Activated naive CD8-positive, alpha-beta T cell (primary cell): ENCODE measurements around the gene ACP1.

ENCODE experiments used
- H3K27ac Mint-ChIP-seq: one replicate; pipeline ENCODE4 v1.8.0; 2021; ENCODE audit warnings: mixed read lengths
- H3K27me3 Mint-ChIP-seq: one replicate; pipeline ENCODE4 v1.8.0; 2021; ENCODE audit warnings: mixed read lengths
- H3K36me3 Mint-ChIP-seq: one replicate; pipeline ENCODE4 v1.8.0; 2021; ENCODE audit warnings: mixed read lengths
- H3K4me1 Mint-ChIP-seq: one replicate; pipeline ENCODE4 v1.8.0; 2021; ENCODE audit warnings: low read depth, mixed read lengths
- H3K4me3 Mint-ChIP-seq: one replicate; pipeline ENCODE4 v1.8.0; 2021; ENCODE audit warnings: mild to moderate bottlenecking, mixed read lengths
- H3K9me3 Mint-ChIP-seq: one replicate; pipeline ENCODE4 v1.8.0; 2021; ENCODE audit warnings: low read depth, mixed read lengths

The ACP1 gene

DNA sequence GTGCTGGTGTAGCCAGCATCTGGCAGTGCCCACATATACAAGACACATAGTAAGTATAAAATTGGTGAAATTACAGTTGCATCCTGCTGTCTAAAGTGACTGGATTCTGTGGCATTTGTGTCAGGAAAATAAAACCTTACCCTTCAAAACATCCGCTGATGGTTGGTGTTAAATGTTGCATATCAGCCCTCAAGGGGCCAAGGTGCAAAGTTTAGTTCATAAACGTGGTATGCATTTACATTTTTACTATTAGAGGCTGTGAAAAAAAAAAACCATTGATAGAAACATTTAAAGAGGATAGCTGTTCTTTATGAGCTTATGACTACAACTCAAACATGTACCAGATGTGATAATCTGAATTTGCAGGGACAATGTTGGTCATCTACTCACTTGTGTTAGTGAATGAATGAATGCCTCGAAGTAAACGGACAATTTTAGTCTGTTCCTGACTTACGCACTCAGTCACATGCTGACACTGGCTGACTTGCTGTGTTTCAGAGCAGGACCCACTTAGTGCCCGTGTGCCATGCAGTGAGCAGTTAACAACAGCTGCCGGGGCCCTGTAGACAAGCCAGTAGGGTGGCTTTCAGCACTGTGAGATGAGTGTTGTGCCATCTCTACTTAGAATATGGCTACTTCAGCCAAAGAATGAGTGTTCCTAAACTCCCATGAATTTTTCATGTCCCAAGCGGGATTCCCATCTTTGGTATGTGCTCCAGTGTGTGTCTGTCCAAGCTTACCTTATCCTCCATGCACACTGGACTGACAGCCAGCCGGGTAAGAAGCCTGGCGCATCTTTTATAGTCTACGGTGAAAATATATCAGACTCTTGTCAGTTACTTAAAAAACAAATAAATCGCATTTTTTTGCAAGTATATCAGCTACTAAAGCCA is 17.9 kb downstream of the ACP1 start:
- Mint-ChIP-seq H3K9me3 (no peaks in the 10 kb centered on the region), H3K4me3 (no peak overlapping the region), H3K27ac (no peak overlapping the region), H3K4me1 (peaks cover 3% of the 10 kb centered on the region), H3K27me3 (peaks cover 3% of the 10 kb centered on the region), H3K36me3 (peaks cover 3% of the 10 kb centered on the region)

- Mint-ChIP-seq H3K9me3 (no peaks in the 10 kb centered on the region), H3K4me3 (no peak overlapping the region), H3K27ac (no peak overlapping the region), H3K36me3 (peaks cover 3% of the 10 kb centered on the region), H3K27me3 (peaks cover 3% of the 10 kb centered on the region), H3K4me1 (peaks cover 3% of the 10 kb centered on the region)
Observed at GRCh38 chr2:283996-284794, 19.4 kb downstream of the ACP1 start.

DNA sequence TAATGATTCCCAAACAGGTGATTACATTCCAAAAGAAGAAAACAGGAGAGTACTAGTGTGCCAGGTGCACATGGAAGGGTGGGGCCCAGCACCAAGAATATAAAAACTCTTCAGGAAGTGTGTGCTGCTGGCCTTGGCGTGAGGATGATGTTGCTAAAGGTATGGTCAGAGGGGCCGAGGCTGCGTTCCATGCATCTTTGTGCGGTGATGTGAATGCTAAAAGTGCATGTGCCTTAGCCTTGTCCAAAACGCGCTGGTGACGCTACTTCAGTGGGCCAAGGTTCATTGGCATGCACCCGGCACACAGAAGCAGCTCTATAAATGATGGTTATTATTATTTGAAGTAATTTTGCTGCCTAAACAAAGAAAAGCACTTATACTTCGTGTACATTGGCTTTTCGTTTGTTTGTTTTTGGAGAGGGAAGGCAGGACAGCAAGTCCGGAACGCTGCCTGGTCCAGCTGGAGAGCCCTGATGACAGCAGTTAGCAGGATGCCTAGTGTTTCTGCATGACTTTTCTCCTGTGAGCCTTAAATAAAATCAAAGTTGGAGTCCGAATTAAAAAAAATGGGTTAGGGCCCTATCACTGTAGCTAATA is 20.2 kb downstream of the ACP1 start:
- H3K27ac Mint-ChIP-seq = no peak overlapping the region
- H3K4me3 Mint-ChIP-seq = no peak overlapping the region
- peaks cover 5% of the 10 kb centered on the region for H3K4me1 Mint-ChIP-seq
- peaks cover 6% of the 10 kb centered on the region for H3K27me3 Mint-ChIP-seq
- H3K36me3 Mint-ChIP-seq = peaks cover 3% of the 10 kb centered on the region
- no peaks in the 10 kb centered on the region for H3K9me3 Mint-ChIP-seq

DNA sequence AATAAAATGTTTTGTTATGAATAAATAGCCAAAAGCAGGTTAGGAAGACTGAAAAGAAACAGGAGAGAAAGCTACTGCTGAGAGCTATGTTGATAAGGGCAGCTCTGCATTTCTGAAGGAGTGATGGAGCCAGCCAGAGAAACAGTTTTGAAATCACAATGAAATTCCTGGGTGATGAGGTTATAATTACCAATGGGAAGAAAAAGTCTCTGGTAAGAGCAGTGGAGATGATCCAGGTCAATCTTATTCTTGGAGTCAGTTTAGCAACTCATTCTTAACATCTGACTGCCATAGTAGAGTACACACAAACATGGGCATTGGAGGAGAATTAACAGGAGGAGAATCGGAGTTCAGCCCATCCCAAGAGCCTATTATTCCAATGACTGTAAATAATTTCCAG is 20.8 kb downstream of the ACP1 start:
- no peaks in the 10 kb centered on the region for H3K9me3 Mint-ChIP-seq
- peaks cover 3% of the 10 kb centered on the region for H3K36me3 Mint-ChIP-seq
- no peak overlapping the region for H3K27ac Mint-ChIP-seq
- H3K4me1 Mint-ChIP-seq = peaks cover 7% of the 10 kb centered on the region
- H3K27me3 Mint-ChIP-seq = peaks cover 9% of the 10 kb centered on the region
- peak overlapping the region; percentile 30 for H3K4me3 Mint-ChIP-seq

DNA sequence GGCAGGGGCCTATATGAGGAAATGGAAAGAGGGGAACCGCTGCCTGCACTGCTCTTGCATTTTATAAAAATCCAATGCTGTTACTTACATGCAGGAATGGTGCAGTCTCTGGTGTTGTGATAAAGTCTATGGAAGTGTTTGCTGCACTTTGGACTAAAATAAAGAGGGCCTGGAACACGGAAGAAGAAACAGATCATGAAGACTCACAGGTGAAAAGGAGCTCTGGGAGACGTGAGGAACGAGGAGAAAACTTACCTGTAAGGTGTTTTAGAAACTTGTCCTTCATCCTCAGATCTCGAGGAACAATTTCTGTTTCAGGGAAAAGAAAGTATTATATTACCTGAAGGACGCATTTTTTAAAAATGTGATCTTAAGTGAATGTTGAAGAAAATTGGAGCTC is 21.3 kb downstream of the ACP1 start:
- Mint-ChIP-seq H3K4me3 (peak overlapping the region; percentile 58), H3K4me1 (peaks cover 7% of the 10 kb centered on the region), H3K27me3 (peaks cover 10% of the 10 kb centered on the region), H3K27ac (no peak overlapping the region), H3K36me3 (peaks cover 3% of the 10 kb centered on the region), H3K9me3 (no peaks in the 10 kb centered on the region)

DNA sequence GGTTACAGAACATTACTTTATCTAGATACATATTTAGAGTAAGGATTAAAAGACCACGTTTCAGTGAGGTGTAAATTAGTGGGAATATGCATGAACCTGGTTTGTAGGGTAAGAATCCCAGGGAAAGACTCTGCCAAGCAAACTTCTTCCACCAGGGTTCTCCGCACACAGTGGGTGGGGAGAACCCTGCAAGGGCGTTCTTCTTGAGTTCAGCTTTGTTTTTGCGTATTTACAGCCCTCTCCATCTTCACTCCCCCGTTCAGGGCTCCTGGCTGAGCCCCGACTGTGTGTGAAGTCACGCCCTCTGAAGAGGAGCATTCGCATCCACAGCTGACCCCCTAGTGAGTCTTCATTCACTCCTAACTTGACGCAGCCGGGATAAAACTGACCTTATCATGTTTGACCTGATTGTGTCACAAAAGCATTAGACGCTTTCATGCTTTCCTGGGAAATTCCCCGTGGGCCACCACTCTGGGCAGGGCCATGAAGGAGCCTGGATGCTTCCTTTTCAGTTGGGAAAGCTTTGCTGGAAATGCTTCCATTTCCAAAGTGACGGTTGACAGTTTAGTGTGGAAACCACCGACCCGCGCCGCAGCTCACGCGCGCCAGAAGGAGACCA is 22.1 kb downstream of the ACP1 start:
- peak overlapping the region; percentile 62 for H3K4me3 Mint-ChIP-seq
- H3K9me3 Mint-ChIP-seq = no peaks in the 10 kb centered on the region
- no peak overlapping the region for H3K27ac Mint-ChIP-seq
- peaks cover 12% of the 10 kb centered on the region for H3K27me3 Mint-ChIP-seq
- H3K4me1 Mint-ChIP-seq = peaks cover 7% of the 10 kb centered on the region
- peaks cover 3% of the 10 kb centered on the region for H3K36me3 Mint-ChIP-seq

GRCh38 chr2:287471-287885 is 22.7 kb downstream of the ACP1 start:
- H3K4me1 Mint-ChIP-seq = peaks cover 7% of the 10 kb centered on the region
- H3K36me3 Mint-ChIP-seq = peaks cover 3% of the 10 kb centered on the region
- peak overlapping the region; percentile 62 for H3K4me3 Mint-ChIP-seq
- no peak overlapping the region for H3K27ac Mint-ChIP-seq
- no peaks in the 10 kb centered on the region for H3K9me3 Mint-ChIP-seq
- H3K27me3 Mint-ChIP-seq = peaks cover 12% of the 10 kb centered on the region

DNA sequence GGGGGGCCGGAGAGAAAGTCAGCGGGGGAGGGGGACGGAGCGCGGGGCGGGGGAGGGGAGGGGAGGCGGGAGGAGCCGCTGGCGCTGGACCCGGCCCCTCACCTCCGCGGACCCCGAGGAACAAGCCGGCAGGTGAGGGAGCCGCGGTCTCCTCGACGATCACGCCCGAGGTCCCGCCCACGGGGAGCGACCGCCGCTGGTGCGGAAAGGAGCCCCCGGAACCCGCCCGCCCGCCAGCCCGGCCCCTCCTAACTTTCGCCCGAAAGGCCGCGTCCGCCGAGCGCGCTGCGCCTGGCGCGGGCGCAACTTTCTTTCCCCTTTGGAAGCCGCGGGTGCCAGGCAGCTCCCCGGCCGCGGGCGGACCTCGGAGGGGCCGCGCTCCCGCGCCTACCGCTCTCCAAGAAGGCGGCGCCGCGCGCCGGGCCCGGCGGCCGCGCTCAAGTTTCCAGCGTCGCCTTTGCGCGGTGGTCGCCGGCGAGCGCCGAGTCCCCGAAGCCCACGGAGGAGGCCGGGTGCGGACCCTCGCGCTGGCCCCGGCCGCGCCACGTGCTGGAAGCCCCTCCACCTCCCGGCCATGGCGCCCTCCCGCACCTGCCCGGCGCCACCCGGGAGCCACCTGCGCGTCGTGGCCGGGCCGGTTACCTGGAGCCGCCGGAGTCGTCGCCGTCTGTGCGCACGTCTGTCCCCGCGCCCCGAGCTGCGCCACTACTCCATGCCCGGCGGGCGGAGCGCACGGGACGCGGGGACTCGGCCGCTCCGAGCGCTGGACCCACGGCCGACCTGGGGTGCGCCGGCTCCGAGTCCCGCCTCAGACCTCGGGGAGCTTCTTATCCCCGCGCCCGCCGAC is 23.4 kb downstream of the ACP1 start, which contains the start of gene ALKAL2:
TSS of gene ALKAL2 (minus strand) at position 181 of the 847 bp plus-strand sequence. CDS start 256 bp downstream, outside the sequence.
- Mint-ChIP-seq H3K27ac (no peak within 1 kb of the TSS), H3K4me3 (peak within 1 kb of the TSS; percentile 62), H3K9me3 (no peaks in the 10 kb centered on the region), H3K36me3 (peaks cover 3% of the 10 kb centered on the region), H3K27me3 (peaks cover 12% of the 10 kb centered on the region), H3K4me1 (peaks cover 7% of the 10 kb centered on the region)

- Mint-ChIP-seq H3K4me3 (peak overlapping the region; percentile 51), H3K36me3 (no peaks in the 10 kb centered on the region)
Observed at GRCh38 chr2:288758-289361, 24.1 kb downstream of the ACP1 start.

GRCh38 chr2:289362-290089 is 24.8 kb downstream of the ACP1 start:
- H3K4me1 Mint-ChIP-seq = peaks cover 7% of the 10 kb centered on the region
- no peak overlapping the region for H3K27ac Mint-ChIP-seq
- H3K27me3 Mint-ChIP-seq = peaks cover 12% of the 10 kb centered on the region
- H3K9me3 Mint-ChIP-seq = no peaks in the 10 kb centered on the region
- peak overlapping the region; percentile 81 for H3K4me3 Mint-ChIP-seq
- H3K36me3 Mint-ChIP-seq = no peaks in the 10 kb centered on the region

More at GRCh38 chr2:288758-289361, 24.1 kb downstream of the ACP1 start:
- Mint-ChIP-seq H3K27me3 (peaks cover 12% of the 10 kb centered on the region), H3K4me1 (peaks cover 7% of the 10 kb centered on the region), H3K27ac (no peak overlapping the region), H3K9me3 (no peaks in the 10 kb centered on the region)

- Mint-ChIP-seq H3K9me3 (no peaks in the 10 kb centered on the region), H3K27me3 (peaks cover 12% of the 10 kb centered on the region), H3K36me3 (no peaks in the 10 kb centered on the region), H3K4me1 (peaks cover 7% of the 10 kb centered on the region), H3K4me3 (peak overlapping the region; percentile 81), H3K27ac (no peak overlapping the region)
Observed at GRCh38 chr2:290090-290722, 25.5 kb downstream of the ACP1 start.

DNA sequence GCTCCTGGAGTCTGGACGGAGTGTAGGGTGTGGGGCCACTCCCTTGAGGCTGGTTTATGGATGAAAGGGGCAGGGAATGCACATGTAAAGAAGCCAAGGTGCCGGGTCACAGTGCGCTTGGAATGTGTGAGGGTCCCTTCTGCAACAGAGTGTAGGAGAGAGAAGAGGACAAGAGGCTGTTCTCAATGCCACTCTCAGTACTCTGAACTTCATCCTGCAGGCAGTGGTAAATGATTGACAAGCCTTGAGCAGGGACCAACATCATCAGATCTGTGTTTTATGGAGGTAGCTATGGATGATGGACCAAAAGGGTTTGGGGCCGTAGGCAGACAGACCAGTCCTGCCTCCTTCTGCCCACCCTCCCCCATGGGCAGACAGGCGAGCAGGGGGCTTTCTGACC is 30.3 kb downstream of the ACP1 start:
- H3K9me3 Mint-ChIP-seq = no peaks in the 10 kb centered on the region

GRCh38 chr2:296354-296753 is 31.6 kb downstream of the ACP1 start:
- no peaks in the 10 kb centered on the region for H3K4me1 Mint-ChIP-seq
- H3K27me3 Mint-ChIP-seq = peaks cover 5% of the 10 kb centered on the region
- no peaks in the 10 kb centered on the region for H3K36me3 Mint-ChIP-seq
- H3K27ac Mint-ChIP-seq = no peak overlapping the region
- no peak overlapping the region for H3K4me3 Mint-ChIP-seq
- H3K9me3 Mint-ChIP-seq = no peaks in the 10 kb centered on the region

More for the DNA sequence above, 30.3 kb downstream of the ACP1 start:
- H3K27me3 Mint-ChIP-seq = peaks cover 7% of the 10 kb centered on the region
- H3K27ac Mint-ChIP-seq = no peak overlapping the region
- H3K36me3 Mint-ChIP-seq = no peaks in the 10 kb centered on the region
- no peak overlapping the region for H3K4me3 Mint-ChIP-seq
- peaks cover under 1% of the 10 kb centered on the region for H3K4me1 Mint-ChIP-seq
